HG03060 (cell line): ENCODE measurements around the gene ABCG1.

Source experiments
- ATAC-seq: cut with Tn5 transposase; IDR thresholded peaks from one replicate; pipeline ENCODE4 v1.9.1; 2021; ENCODE audit warnings: low read depth, moderate number of reproducible peaks; ENCODE audit not compliant: unreplicated experiment

ABCG1 gene

DNA sequence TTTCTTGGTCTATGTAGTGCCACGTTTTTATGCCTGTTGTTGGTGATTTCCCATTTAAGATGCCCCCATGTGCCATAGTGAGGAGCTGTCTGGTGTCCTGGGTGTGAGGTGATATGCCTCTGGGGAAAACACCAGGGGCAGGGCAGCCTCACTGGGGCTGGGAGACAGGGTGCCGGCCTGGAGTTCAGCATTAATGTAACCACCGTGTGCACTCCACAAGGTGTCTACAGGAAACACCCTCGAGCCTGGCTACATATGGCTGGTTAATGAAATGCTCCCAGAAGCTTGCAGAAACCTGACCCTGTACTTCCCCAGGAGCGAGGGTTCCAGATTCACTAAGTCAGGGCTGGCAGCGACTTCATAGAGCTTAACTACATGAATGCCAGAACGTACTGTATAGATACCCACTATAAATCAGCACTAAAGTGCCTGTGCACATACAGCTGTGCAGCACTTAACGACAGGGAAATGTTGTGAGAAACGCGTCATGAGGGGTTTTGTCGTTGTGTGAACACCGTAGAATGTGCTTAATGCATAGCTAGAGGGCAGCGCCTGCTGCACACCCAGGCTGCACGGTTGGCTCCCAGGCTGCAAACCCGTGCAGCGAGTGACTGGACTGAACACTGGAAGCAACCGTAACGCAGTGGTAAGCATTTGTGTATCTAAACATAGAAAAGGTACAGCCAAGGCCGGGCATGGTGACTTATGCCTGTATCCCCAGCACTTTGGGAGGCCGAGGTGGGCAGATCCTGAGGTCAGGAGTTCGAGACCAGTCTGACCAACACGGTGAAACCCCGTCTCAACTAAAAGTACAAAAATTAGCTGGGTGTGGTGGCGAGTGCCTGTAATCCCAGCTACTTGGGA, 121.5 kb downstream of the ABCG1 start:
- no peak for ATAC-seq

- ATAC-seq: no peak
These were observed 123.0 kb downstream of the ABCG1 start for GRCh38 chr21:42341776-42342542.

GRCh38 chr21:42343101-42343500, 124.2 kb downstream of the ABCG1 start:
- no peak for ATAC-seq

- no peak for ATAC-seq
These were observed 124.6 kb downstream of the ABCG1 start for GRCh38 chr21:42343556-42343955.

DNA sequence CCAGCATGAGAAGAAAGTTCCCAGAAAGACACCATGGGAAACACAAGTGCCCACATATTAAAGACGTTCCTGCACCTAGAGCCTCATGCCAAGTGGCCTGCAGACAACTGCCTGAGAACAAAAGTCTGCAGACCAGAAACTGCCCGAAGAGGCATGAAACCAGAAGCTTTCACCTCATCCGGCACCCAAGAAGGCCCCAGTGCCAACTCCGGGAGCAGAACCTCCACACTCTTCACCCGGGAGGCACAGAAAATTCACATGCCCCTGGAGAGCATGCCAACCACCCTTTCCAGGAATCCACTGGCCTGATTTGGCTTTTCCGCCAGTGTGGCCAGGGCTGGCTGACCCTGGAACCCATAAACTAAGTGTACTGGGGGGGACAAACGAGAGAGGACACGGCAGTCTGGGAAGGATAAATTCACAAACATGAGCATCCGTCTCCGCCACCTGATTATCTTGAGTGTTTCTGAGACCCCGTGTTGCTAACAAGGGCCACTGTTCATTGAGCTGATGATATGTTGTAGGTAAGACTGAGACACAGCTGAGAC, 125.1 kb downstream of the ABCG1 start:
- ATAC-seq: no peak

GRCh38 chr21:42344631-42345030, 125.7 kb downstream of the ABCG1 start:
- ATAC-seq: no peak

DNA sequence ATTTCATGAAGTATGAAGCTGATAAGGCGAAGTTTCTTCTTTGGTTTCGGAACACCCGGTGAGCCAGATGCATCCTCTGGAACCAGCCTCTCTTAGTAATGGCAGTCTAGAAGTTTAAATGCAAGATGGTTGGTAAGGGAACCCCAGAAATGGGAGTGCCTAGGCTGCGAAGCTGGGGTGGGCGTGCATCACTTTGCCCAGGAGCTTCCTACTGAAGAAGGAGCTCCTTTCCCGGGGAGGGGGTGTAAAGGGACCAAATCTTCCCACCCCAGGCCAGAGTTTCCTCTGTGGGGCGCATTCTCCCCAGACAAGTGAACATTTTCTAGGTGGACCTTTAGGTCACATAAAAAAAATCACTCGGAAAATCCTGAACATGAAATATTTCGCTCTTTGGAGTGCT, 127.5 kb downstream of the ABCG1 start:
- ATAC-seq: no peak
